K562 (cell line): ENCODE results near the gene RFX6. TPM values are rescaled to one million over a fixed set of nuclear protein-coding genes. Genes with fewer than 3 reads are reported as not detected.

Experiments used
- ATAC-seq: fragments of 200-7000 bp; cut with Tn5 transposase; 3 replicates; pipeline ENCODE4 v1.9.1; 2020; ENCODE audit warnings: moderate library complexity
- BruUV-seq: library from RNA; stranded (reverse); fragments of 400-500 nt; replicated peaks from 2 replicates; lab custom pipeline; 2021; lab: Mats Ljungman, UMichigan
- CTCF ChIA-PET: fragments of 300-600 bp; formaldehyde crosslinking; extraction: SDS; loops from one replicate; lab custom pipeline; 2021; ENCODE audit warnings: low intra/inter-chr PET ratio; lab: Yijun Ruan, JAX
- POLR2A ChIA-PET: fragments of 300-600, 350-650 bp; sonication (Branson Sonifier 250); formaldehyde crosslinking; extraction: SDS; loops from one replicate; lab custom pipeline; 2021; ENCODE audit warnings: antibody characterized with exemption, inconsistent platforms; lab: Yijun Ruan, JAX
- DNase-seq, 4 experiments: peaks; one replicate each; pipeline versions ENCODE4 v3.0.0 to v3.0.0-alpha.2; 2011 to 2018; ENCODE audit warnings: low spot score in 3 of 4, mixed read lengths in 3 of 4; ENCODE audit errors: extremely low read depth in 1 of 4
- FAIRE-seq: peaks from 2 replicates; lab custom pipeline; 2011; peaks lifted over from hg19 to GRCh38; lab: Jason Lieb, UNC
- H2AFZ ChIP-seq: 2 replicates; pipeline ENCODE4 v1.6.0; 2011; ENCODE audit warnings: low read depth, low read length, control low read depth, inconsistent platforms
- H3K27ac ChIP-seq: fragments of 200-600 bp; 3 replicates; pipeline ENCODE4 v1.8.0; 2011; ENCODE audit warnings: low read depth, mild to moderate bottlenecking, control low read depth, inconsistent platforms, low read length, moderate library complexity, mixed read lengths; ENCODE audit errors: extremely low read depth
- H3K27me3 ChIP-seq, 2 experiments: fragments of 300-600 bp in 1 of 2; 2 replicates in 1 of 2; 3 replicates in 1 of 2; pipeline versions ENCODE4 v1.6.0 to v1.8.0; 2011; ENCODE audit warnings: inconsistent platforms in 2 of 2, low read length in 2 of 2, mild to moderate bottlenecking in 1 of 2, mixed read lengths in 1 of 2, moderate library complexity in 1 of 2; ENCODE audit not compliant: control insufficient read depth in 2 of 2, insufficient read depth in 2 of 2
- H3K36me3 ChIP-seq: fragments of 300-600 bp; 3 replicates; pipeline ENCODE4 v1.8.0; 2011; ENCODE audit warnings: mild to moderate bottlenecking, low read length, inconsistent platforms; ENCODE audit not compliant: control insufficient read depth, insufficient read depth
- H3K4me1 ChIP-seq, 2 experiments: fragments of 200-600 bp in 1 of 2; replicated peaks in 1 of 2; 2 replicates in 1 of 2; 3 replicates in 1 of 2; pipeline versions ENCODE4 v1.5.1 to v1.8.0; 2011; ENCODE audit warnings: inconsistent platforms in 2 of 2, low read length in 2 of 2, mild to moderate bottlenecking in 1 of 2, mixed read lengths in 1 of 2, moderate library complexity in 1 of 2; ENCODE audit not compliant: control insufficient read depth in 2 of 2, insufficient read depth in 2 of 2
- H3K4me2 ChIP-seq: 2 replicates; pipeline ENCODE4 v1.6.1; 2011; ENCODE audit warnings: low read length, control low read depth, inconsistent platforms, mixed read lengths; ENCODE audit not compliant: insufficient read depth
- H3K4me3 ChIP-seq: fragments of 200-600 bp; sonication (generic), shearing (Covaris generic); 2 replicates; pipeline ENCODE4 v1.5.1; 2016; ENCODE audit warnings: control low read depth, inconsistent platforms
- H3K79me2 ChIP-seq: fragments of 200-600 bp; 3 replicates; pipeline ENCODE4 v1.8.0; 2011; ENCODE audit warnings: low read length, inconsistent platforms; ENCODE audit not compliant: control insufficient read depth, insufficient read depth
- H3K9ac ChIP-seq, 2 experiments: 2 replicates each; pipeline versions ENCODE4 v1.6.0 to v1.6.1; 2011; ENCODE audit warnings: low read depth in 2 of 2, low read length in 2 of 2, control low read depth in 1 of 2, inconsistent platforms in 1 of 2, mild to moderate bottlenecking in 1 of 2, mixed read lengths in 1 of 2; ENCODE audit not compliant: insufficient read depth in 1 of 2
- H3K9me1 ChIP-seq: one replicate; pipeline ENCODE4 v1.6.0; 2011; ENCODE audit warnings: inconsistent platforms, mild to moderate bottlenecking, low read length, moderate library complexity; ENCODE audit not compliant: control insufficient read depth, insufficient read depth
- H3K9me3 ChIP-seq: replicated peaks from 2 replicates; pipeline ENCODE4 v1.5.1; 2011; ENCODE audit warnings: low read depth, low read length, inconsistent platforms; ENCODE audit not compliant: control insufficient read depth, insufficient read depth
- H4K20me1 ChIP-seq: replicated peaks from 2 replicates; pipeline ENCODE4 v1.6.1; 2011; ENCODE audit warnings: low read length, inconsistent platforms, mixed read lengths; ENCODE audit not compliant: control insufficient read depth, insufficient read depth
- DIDO1 ChIP-seq: fragments of 450-650 bp; IDR thresholded peaks from 2 replicates; pipeline ENCODE4 v1.6.1; 2016; ENCODE audit warnings: low read depth, missing biosample characterization, missing genetic modification characterization
- HSF4 ChIP-seq: fragments of 250-450 bp; sonication (Bioruptor Pico); IDR thresholded peaks from 2 replicates; pipeline ENCODE4 v2.1.2; 2022; ENCODE audit warnings: mild to moderate bottlenecking, moderate library complexity, borderline replicate concordance
- KAT7 ChIP-seq: sonication (generic); formaldehyde crosslinking; IDR thresholded peaks from 2 replicates; pipeline ENCODE4 v1.8.0; 2022; ENCODE audit warnings: missing genetic modification reagents, mild to moderate bottlenecking, borderline replicate concordance
- NUFIP1 ChIP-seq: fragments of 450-650 bp; IDR thresholded peaks from 2 replicates; pipeline ENCODE4 v1.6.1; 2018; ENCODE audit not compliant: partially characterized antibody
- SMARCA4 ChIP-seq: fragments of 450-650 bp; IDR thresholded peaks from 2 replicates; pipeline ENCODE4 v1.6.1; 2016
- TEAD1 ChIP-seq, 2 experiments: fragments of 450-650 bp in 1 of 2; sonication (generic) in 1 of 2; formaldehyde crosslinking; IDR thresholded peaks; 2 replicates each; pipeline versions ENCODE4 v1.4.0 to v1.8.0; 2020 to 2022; ENCODE audit warnings: mild to moderate bottlenecking in 2 of 2, missing genetic modification reagents in 1 of 2
- ZNF507 ChIP-seq: conservative IDR thresholded peaks from 2 replicates; pipeline ENCODE4 v1.6.1; 2017; ENCODE audit warnings: missing genetic modification characterization, missing compliant biosample characterization
- ZNF76 ChIP-seq: fragments of 250-450 bp; sonication (Bioruptor Pico); IDR thresholded peaks from 2 replicates; pipeline ENCODE4 v1.4.0; 2020; ENCODE audit warnings: mild to moderate bottlenecking, moderate library complexity, borderline replicate concordance
- WGBS: fragments of 100-300 bp; shearing (Covaris generic); methylation state at CpG from one replicate; pipeline ENCODE4 v1.1.6; 2016; ENCODE audit warnings: low coverage, mixed read lengths; ENCODE audit not compliant: insufficient coverage; ENCODE audit errors: missing lambda C conversion rate; 5-methylcytosine and 5-hydroxymethylcytosine counted together
- in situ Hi-C: fragments of 300-500 bp; cut with MboI; formaldehyde crosslinking; loops from 4 replicates; pipeline ENCODE4 v1.15.0; 2018; ENCODE audit warnings: inconsistent platforms, mixed read lengths
- intact Hi-C: fragments of 100-400 bp; cut with micrococcal nuclease; formaldehyde crosslinking; loops from 2 replicates; pipeline ENCODE4 v1.14.2; 2022
- polyA plus RNA-seq, 8 experiments: library from polyadenylated mRNA; depleted of rRNA in 4 of 8; stranded (reverse) in 5 of 8; unstranded in 3 of 8; fragments of >200 nt; fragmentation: Nextera tagmentation in 2 of 8; fragmentation: Illumina TruSeq in 1 of 8; extraction: Ambion mirVana in 2 of 8; extraction: Trizol in 1 of 8; gene quantifications; 2 replicates each; pipeline versions ENCODE4 v1.2.1 to v1.2.3, GENCODE V29; 2011 to 2014; ENCODE audit warnings: inconsistent platforms in 1 of 8, missing spikeins in 1 of 8
- total RNA-seq, 7 experiments: library from RNA; depleted of rRNA in 6 of 7; stranded (reverse); fragments of >200 nt in 6 of 7; fragmentation: Illumina TruSeq in 2 of 7; extraction: Trizol in 2 of 7; gene quantifications; 2 replicates each; pipeline versions ENCODE4 v1.2.1 to v1.2.3, GENCODE V29; 2011 to 2021; ENCODE audit warnings: low replicate concordance in 1 of 7
- TF ChIP-seq, protein P1 (sequence below): fragments of 450-650 bp; IDR thresholded peaks from 2 replicates; pipeline ENCODE4 v1.6.1; 2016; ENCODE audit warnings: missing biosample characterization, missing genetic modification characterization

The RFX6 gene
- total and polyA plus RNA-seq, 9 of the 15 experiments (the other 6 are each of a cell fraction or from before 2014, with no cell fraction given) = not detected

GRCh38 chr6:116895935-116896334 lies 18.9 kb downstream of the RFX6 start (continued):
- TF ChIP-seq SMARCA4 = no peak

DNA sequence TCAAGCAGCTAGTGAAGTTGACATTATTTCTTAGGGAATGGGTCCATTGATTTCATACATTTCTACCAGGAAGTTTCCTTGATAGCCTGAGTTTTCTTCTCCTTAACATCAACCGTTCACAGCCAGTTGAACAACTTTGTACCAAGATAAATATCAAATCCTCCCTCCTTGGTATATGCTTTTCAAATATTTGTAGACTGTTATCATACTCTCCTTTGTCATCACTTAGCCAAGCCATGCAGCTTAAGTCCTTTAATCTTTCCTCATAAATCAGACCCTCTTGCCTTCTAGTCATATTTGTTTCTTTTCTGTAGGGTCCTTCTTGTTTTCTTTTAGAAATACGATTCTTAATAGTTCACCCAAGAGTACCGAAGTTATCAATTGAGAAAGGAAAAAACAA lies 25.6 kb downstream of the RFX6 start:
- CTCF ChIA-PET = no interaction called here
- H3K27ac ChIP-seq = no peak overlapping the region
- no peaks in the 10 kb centered on the region for H3K36me3 ChIP-seq
- no peaks in the 10 kb centered on the region for H3K4me1 ChIP-seq
- TF ChIP-seq, protein P1, sequence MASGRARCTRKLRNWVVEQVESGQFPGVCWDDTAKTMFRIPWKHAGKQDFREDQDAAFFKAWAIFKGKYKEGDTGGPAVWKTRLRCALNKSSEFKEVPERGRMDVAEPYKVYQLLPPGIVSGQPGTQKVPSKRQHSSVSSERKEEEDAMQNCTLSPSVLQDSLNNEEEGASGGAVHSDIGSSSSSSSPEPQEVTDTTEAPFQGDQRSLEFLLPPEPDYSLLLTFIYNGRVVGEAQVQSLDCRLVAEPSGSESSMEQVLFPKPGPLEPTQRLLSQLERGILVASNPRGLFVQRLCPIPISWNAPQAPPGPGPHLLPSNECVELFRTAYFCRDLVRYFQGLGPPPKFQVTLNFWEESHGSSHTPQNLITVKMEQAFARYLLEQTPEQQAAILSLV (tag) = no peak
- TF ChIP-seq ZNF76 (CRISPR knock-in tag) (no peak), NUFIP1 (no peak), DIDO1 (tag) (no peak), HSF4 (CRISPR knock-in tag) (no peak), ZNF507 (tag) (no peak), TEAD1 (CRISPR knock-in tag; IDR thresholded peaks at IDR 0.05) (no peak), KAT7 (CRISPR knock-in tag) (no peak)
- TF ChIP-seq, all 486 proteins: peak for 0
- in situ Hi-C loops (no loop called here), intact Hi-C loops (no loop called here)
- BruUV-seq = no TSS peak
- Histone ChIP-seq H4K20me1 (no peaks in the 10 kb centered on the region), H3K9me1 (no peaks in the 10 kb centered on the region), H3K9me3 (no peaks in the 10 kb centered on the region), H3K4me3 (no peak overlapping the region), H3K4me2 (no peak overlapping the region), H2AFZ (no peak overlapping the region), H3K79me2 (no peaks in the 10 kb centered on the region), H3K9ac (no peak overlapping the region), H3K27me3 (no peaks in the 10 kb centered on the region)
- WGBS = 0% methylated on average over 3 of the region's 3 CpGs
- ATAC-seq = no peak
- FAIRE-seq = no peak
- no peak for DNase-seq
- POLR2A ChIA-PET = no interaction called here
